ENCODE measurements around the gene PNMA8A. TPM values are rescaled to one million over a fixed set of nuclear protein-coding genes. Genes with fewer than 3 reads are reported as not detected.

The PNMA8A gene
- polyA plus RNA-seq, 2 of the 4 experiments (the other 2 are of a cell fraction): 11.2 to 15.4 TPM

GRCh38 chr19:46508206-46508605 lies 36.8 kb upstream of the PNMA8A start:
- FAIRE-seq: no peak
- POLR2A ChIA-PET: no interaction called here
- TF ChIP-seq SREBF2 (IDR thresholded peaks at IDR 0.05) (no peak), JUNB (IDR thresholded peaks at IDR 0.05) (no peak), HDAC2 (IDR thresholded peaks at IDR 0.05) (no peak), ZNF302 (CRISPR knock-in tag; IDR thresholded peaks at IDR 0.05) (no peak), HEYL (CRISPR knock-in tag; IDR thresholded peaks at IDR 0.05) (no peak), NFE2L2 (conservative IDR thresholded peaks at IDR 0.05; ENCODE audit: low read length) (no peak), HOXA7 (CRISPR knock-in tag; IDR thresholded peaks at IDR 0.05) (no peak), ZSCAN20 (CRISPR knock-in tag; IDR thresholded peaks at IDR 0.05) (no peak), MAX (IDR thresholded peaks at IDR 0.05) (no peak), RAD21 (conservative IDR thresholded peaks at IDR 0.05 in 1 of 2, IDR thresholded peaks at IDR 0.05 in 1 of 2) (no peak), GATA3 (IDR thresholded peaks at IDR 0.05; ENCODE audit: borderline replicate concordance) (no peak), CHD4 (IDR thresholded peaks at IDR 0.05; ENCODE audit: borderline replicate concordance) (no peak), ZC3H11A (IDR thresholded peaks at IDR 0.05) (no peak), PHF8 (IDR thresholded peaks at IDR 0.05; ENCODE audit: borderline replicate concordance, low read depth) (no peak), EP300 (IDR thresholded peaks at IDR 0.05) (no peak), KDM1A (IDR thresholded peaks at IDR 0.05; ENCODE audit: low read depth) (no peak), RNF2 (IDR thresholded peaks at IDR 0.05; ENCODE audit: borderline replicate concordance, low read depth) (no peak), POLR2AphosphoS2 (conservative IDR thresholded peaks at IDR 0.05; ENCODE audit: low read length) (no peak), RARB (CRISPR knock-in tag; IDR thresholded peaks at IDR 0.05) (no peak)

GRCh38 chr19:46503848-46504453 lies 32.6 kb upstream of the PNMA8A start:
- Histone ChIP-seq H3K4me1 (no peaks in the 10 kb centered on the region), H3K4me2 (no peak overlapping the region), H3K9me3 (peaks cover 5% of the 10 kb centered on the region; the same call in 2 of the 3 replicates), H3K27ac (no peak overlapping the region), H3K4me3 (no peak overlapping the region)
- DNase-seq (ENCODE audit: low read depth in 1 of 2, low spot score in 1 of 2): no peak
- TF ChIP-seq CEBPB (IDR thresholded peaks at IDR 0.05) (no peak), RAD21 (conservative IDR thresholded peaks at IDR 0.05 in 1 of 2, IDR thresholded peaks at IDR 0.05 in 1 of 2) (no peak), CHD2 (IDR thresholded peaks at IDR 0.05; ENCODE audit: low read length, partially characterized antibody) (no peak)
- ChIA-PET CTCF (interaction anchor here (0.7 to 35.8 kb wide), 8 partner anchors 9 to 108 kb away, joined by 3 to 1052 read pairs (median 10); no protein-coding TSS in a partner anchor), POLR2A (no interaction called here)
- ATAC-seq: no peak
- no peak for FAIRE-seq
- WGBS (ENCODE audit: missing lambda C conversion rate): 61% methylated on average over 17 of the region's 17 CpGs

More at GRCh38 chr19:46508206-46508605, 36.8 kb upstream of the PNMA8A start:
- 53% methylated on average over 2 of the region's 2 CpGs for WGBS (ENCODE audit: missing lambda C conversion rate)
- Histone ChIP-seq H3K4me1 (peaks cover 2% of the 10 kb centered on the region; the same call in 1 of the 3 replicates), H3K27ac (no peak overlapping the region), H3K4me2 (no peak overlapping the region), H3K4me3 (no peak overlapping the region), H3K9me3 (peaks cover 11% of the 10 kb centered on the region; the same call in 2 of the 3 replicates)
- ATAC-seq (no peak), DNase-seq (ENCODE audit: low read depth in 1 of 2, low spot score in 1 of 2) (no peak)
- CTCF ChIA-PET: interaction anchor here (0.6 to 35.8 kb wide), 19 partner anchors 9 to 479 kb away, joined by 3 to 1052 read pairs (median 4); no protein-coding TSS in a partner anchor

GRCh38 chr19:46502891-46503290 lies 31.5 kb upstream of the PNMA8A start:
- POLR2A ChIA-PET: no interaction called here
- Histone ChIP-seq H3K9me3 (peaks cover 5% of the 10 kb centered on the region; the same call in 2 of the 3 replicates), H3K4me3 (no peak overlapping the region), H3K4me1 (peaks cover 3% of the 10 kb centered on the region; the same call in 1 of the 3 replicates), H3K4me2 (no peak overlapping the region), H3K27ac (no peak overlapping the region)
- FAIRE-seq (no peak), DNase-seq (ENCODE audit: low read depth in 1 of 2, low spot score in 1 of 2) (no peak), ATAC-seq (no peak)
- TF ChIP-seq BHLHE40 (IDR thresholded peaks at IDR 0.05; ENCODE audit: low read depth, low read length): no peak
- TF ChIP-seq JUNB (IDR thresholded peaks at IDR 0.05): no peak
- no peak for TF ChIP-seq MAX (IDR thresholded peaks at IDR 0.05)
- TF ChIP-seq CBX8 (IDR thresholded peaks at IDR 0.05): no peak
- no peak for TF ChIP-seq NR3C1 (IDR thresholded peaks at IDR 0.05)
- TF ChIP-seq GATA3 (IDR thresholded peaks at IDR 0.05; ENCODE audit: borderline replicate concordance): no peak
- no peak for TF ChIP-seq REST (IDR thresholded peaks at IDR 0.05)
- no peak for TF ChIP-seq RARB (CRISPR knock-in tag; IDR thresholded peaks at IDR 0.05)
- TF ChIP-seq CBX2 (IDR thresholded peaks at IDR 0.05; ENCODE audit: borderline replicate concordance, low read depth): no peak
- 88% methylated on average over 5 of the region's 5 CpGs for WGBS (ENCODE audit: missing lambda C conversion rate)
- CTCF ChIA-PET: interaction anchor here (1.0 to 35.8 kb wide), 7 partner anchors 10 to 222 kb away, joined by 3 to 1052 read pairs (median 8); no protein-coding TSS in a partner anchor

Measured in A549 (cell line).